RCC 7860 (cell line): ENCODE results near the gene NELL2.
"Not testable (repeated sequence)": the region's sequence is repeated elsewhere in the genome, so short reads cannot be mapped to it uniquely, and the experiment has no call there.

Experiments used
- DNase-seq: peaks from one replicate; pipeline ENCODE4 v3.0.0-alpha.2; 2015; ENCODE audit warnings: low spot score
- FAIRE-seq: peaks from 2 replicates; lab custom pipeline; 2012; peaks lifted over from hg19 to GRCh38; lab: Jason Lieb, UNC

Gene NELL2

GRCh38 chr12:44703182-44703910 lies 172.8 kb downstream of the NELL2 start:
- DNase-seq = no peak
- FAIRE-seq = no peak

GRCh38 chr12:44697511-44697910 lies 178.6 kb downstream of the NELL2 start:
- FAIRE-seq (no peak), DNase-seq (no peak)

- DNase-seq = no peak
Measured at GRCh38 chr12:44696542-44696941, 179.6 kb downstream of the NELL2 start.

GRCh38 chr12:44694017-44694416 lies 182.1 kb downstream of the NELL2 start:
- no peak for FAIRE-seq
- no peak for DNase-seq

More at GRCh38 chr12:44696542-44696941, 179.6 kb downstream of the NELL2 start:
- no peak for FAIRE-seq

GRCh38 chr12:44689587-44689986 lies 186.5 kb downstream of the NELL2 start:
- no peak for FAIRE-seq
- DNase-seq = no peak

- DNase-seq, FAIRE-seq: not testable (repeated sequence)
Measured at GRCh38 chr12:44686821-44687432, 189.2 kb downstream of the NELL2 start.

- FAIRE-seq = no peak
- no peak for DNase-seq
Measured at GRCh38 chr12:44677724-44678123, 198.4 kb downstream of the NELL2 start.

GRCh38 chr12:44674875-44675274 lies 201.2 kb downstream of the NELL2 start:
- FAIRE-seq (no peak), DNase-seq (no peak)

GRCh38 chr12:44673811-44674210 lies 202.3 kb downstream of the NELL2 start:
- FAIRE-seq (no peak), DNase-seq (no peak)

- no peak for DNase-seq
- FAIRE-seq = no peak
Measured at GRCh38 chr12:44672042-44672441, 204.1 kb downstream of the NELL2 start.

- FAIRE-seq (no peak), DNase-seq (no peak)
Measured at GRCh38 chr12:44668443-44668842, 207.7 kb downstream of the NELL2 start.

GRCh38 chr12:44667461-44667860 lies 208.7 kb downstream of the NELL2 start:
- DNase-seq (no peak), FAIRE-seq (no peak)

GRCh38 chr12:44663291-44663690 lies 212.8 kb downstream of the NELL2 start:
- DNase-seq (no peak), FAIRE-seq (no peak)

- FAIRE-seq = no peak
- no peak for DNase-seq
Measured at GRCh38 chr12:44655846-44656245, 220.3 kb downstream of the NELL2 start.

GRCh38 chr12:44654646-44655639 lies 221.2 kb downstream of the NELL2 start:
- FAIRE-seq = no peak

GRCh38 chr12:44653861-44654527 lies 222.1 kb downstream of the NELL2 start:
- DNase-seq (no peak), FAIRE-seq (no peak)

More at GRCh38 chr12:44654646-44655639, 221.2 kb downstream of the NELL2 start:
- no peak for DNase-seq

- DNase-seq (no peak), FAIRE-seq (no peak)
Measured at GRCh38 chr12:44649693-44650092, 226.4 kb downstream of the NELL2 start.

GRCh38 chr12:44647917-44648690 lies 228.0 kb downstream of the NELL2 start:
- FAIRE-seq (no peak), DNase-seq (no peak)

- FAIRE-seq = no peak
- DNase-seq = no peak
Measured at GRCh38 chr12:44640427-44641190, 235.5 kb downstream of the NELL2 start.
